Cardiac septum (tissue), 1 donor: ENCODE measurements around the gene ALG14. TPM values are rescaled to one million over a fixed set of nuclear protein-coding genes. Genes with fewer than 3 reads are reported as not detected.
"Not testable (repeated sequence)": the region's sequence is repeated elsewhere in the genome, so short reads cannot be mapped to it uniquely, and the experiment has no call there.

Experiments used
- DNase-seq: peaks from one replicate; pipeline ENCODE4 v3.0.0-alpha.2; 2020; ENCODE audit warnings: low spot score
- intact Hi-C: fragments of 100-400 bp; cut with DNase I; formaldehyde crosslinking; loops from one replicate; pipeline ENCODE4 v1.14.0; 2022
- total RNA-seq: library from RNA; stranded (reverse); fragmentation: NEBNext Ultra II Directional; extraction: Animal tissue kit (Norgen Biotek cat#: 25700); gene quantifications from one replicate; pipeline ENCODE4 v1.2.1, GENCODE V29; 2021
- donor health status: DM: no; HTN: no; CAD: no.

Gene ALG14
- total RNA-seq, 1 donor from 2014 or later = 4.7 TPM

DNA sequence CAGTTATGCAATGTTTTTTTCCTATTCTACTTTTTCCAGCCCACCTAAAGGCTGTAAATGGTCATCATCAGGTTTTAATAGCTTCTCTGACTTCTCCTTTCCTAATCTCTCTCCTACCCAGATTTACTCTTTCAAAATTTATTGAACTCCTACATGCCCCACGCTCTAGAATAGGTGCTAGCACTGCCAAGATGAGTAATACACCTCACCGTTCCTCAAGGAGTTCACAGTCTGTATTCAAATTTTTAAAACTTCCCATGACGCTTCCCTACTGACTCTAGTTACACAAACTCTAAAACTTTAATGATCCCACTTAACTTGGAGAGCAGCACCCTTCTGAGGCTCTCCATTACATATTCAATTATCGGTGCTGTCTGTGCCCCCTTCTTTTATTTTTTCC, 51.6 kb downstream of the ALG14 start:
- intact Hi-C loops = loop anchor here (5.0 kb wide), 2 partner anchors 94 to 159 kb away; partner anchors contain the start of gene CNN3
- no peak for DNase-seq

DNA sequence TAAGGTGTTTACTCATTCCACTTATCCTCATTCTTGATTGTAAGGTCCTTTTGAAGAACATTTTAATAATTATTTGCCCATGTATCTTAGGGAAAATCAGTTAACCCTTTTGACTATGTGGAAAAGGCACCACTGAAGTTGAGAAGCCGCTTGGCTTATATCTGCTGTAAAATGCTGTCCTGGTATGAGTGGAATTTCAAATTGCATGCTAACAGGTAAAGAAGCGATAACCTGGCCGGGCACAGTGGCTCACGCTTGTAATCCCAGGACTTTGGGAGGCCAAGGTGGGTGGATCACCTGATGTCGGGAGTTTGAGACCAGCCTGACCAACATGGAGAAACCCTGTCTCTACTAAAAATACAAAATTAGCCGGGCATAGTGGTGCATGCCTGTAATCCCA, 53.3 kb downstream of the ALG14 start:
- intact Hi-C loops, DNase-seq: not testable (repeated sequence)

DNA sequence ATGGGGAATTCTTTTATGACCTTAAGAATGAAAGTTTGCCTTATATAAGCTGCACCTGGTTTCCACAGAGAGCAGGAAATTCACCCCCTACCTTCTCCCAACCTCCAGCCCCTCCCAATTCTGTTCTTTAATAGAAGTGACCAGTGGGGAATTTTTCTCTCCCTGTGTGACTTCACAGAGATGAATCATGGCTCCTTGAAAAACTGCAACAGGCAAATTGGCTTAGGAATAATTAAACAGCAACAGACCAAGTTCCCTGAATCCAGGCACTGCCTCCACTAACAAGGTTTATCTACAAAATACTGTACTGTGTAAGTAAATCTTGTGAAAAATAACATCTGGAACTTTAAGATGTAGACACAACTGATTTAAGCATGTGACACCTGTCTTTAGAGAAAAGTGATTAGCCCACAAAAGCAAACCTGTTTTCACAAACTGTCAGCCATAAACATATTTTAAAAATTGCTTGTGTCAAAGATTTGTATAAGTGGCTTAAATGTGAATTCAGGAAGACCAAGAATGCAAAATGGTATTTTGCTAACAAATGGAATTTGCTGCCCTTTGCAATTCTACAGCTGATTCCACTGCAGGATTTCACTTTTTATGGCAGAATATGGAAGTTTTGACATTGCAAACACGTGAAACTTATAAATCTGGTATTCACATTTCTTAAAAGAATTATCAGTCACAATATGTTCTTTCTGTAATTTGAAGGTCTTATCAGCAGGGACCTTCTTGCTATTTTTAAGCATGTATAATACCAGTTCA, 54.0 kb downstream of the ALG14 start:
- intact Hi-C loops = no loop called here
- DNase-seq = no peak

DNA sequence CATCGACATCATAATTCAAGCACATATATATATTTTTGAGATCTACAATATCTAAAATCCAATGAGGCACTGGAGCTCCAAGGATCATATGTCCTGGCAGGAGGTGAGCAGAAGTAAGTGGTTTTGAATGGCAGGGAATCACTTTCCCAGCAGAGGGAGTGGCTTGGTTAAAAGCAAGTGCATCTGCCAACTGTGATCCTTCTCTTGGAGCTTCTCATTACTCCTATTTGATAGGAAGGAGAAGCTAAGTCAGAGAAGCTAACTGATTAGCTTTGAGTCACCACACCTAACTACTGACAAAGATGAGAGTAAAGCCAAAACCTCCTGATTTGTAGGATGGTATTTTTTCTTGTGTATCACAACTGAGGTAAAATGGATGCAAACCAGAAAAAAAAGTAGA, 55.0 kb downstream of the ALG14 start:
- intact Hi-C loops = no loop called here
- DNase-seq = no peak

DNA sequence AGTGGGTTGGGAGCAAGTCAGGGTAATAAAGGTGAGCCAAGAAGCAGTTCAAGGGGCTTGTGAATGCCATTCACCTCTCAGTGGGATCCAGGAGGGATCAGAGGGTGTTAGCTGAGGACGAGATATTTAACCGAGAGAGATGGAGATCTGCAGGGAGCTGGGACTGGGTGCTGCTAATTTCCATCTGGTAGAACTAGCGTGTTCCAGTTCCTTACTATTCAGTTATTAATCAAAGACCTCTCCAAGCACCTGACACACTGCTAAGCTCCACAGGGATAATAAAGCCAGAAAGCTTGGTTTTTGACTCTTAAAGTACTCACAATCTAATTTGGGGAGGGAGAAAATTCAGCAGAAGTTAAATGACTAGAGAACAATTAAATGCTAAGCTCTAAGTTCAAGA, 57.7 kb downstream of the ALG14 start:
- no peak for DNase-seq
- intact Hi-C loops = no loop called here

DNA sequence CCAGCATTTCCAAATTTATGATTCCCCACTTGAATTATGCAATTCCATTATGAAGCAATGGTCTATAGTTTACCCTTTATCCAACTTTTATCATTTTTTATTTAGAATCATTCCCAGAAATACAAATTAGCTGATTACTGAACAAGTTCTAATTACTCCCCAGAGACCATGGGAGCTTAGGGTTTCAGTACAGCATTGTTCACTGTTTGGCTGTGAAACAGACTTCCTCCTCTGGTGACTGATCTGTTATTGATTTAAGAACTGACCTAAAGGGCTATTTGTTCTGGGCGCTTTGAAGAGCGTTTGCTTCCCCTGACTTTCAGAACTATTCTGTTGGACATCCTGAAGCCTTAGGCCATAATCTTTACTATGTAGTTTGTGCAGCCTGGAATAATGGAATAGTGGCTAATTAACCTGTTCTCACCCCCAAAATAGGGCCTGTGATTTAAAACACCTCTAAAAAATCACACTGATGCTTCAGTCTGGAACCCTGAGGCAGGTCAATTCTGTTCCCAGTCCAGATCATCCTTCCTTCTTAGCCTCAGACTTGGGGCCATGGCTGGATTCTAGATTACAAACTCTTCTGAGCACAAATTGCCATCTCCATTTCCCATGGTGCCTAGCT, 58.7 kb downstream of the ALG14 start:
- no peak for DNase-seq
- intact Hi-C loops = no loop called here

DNA sequence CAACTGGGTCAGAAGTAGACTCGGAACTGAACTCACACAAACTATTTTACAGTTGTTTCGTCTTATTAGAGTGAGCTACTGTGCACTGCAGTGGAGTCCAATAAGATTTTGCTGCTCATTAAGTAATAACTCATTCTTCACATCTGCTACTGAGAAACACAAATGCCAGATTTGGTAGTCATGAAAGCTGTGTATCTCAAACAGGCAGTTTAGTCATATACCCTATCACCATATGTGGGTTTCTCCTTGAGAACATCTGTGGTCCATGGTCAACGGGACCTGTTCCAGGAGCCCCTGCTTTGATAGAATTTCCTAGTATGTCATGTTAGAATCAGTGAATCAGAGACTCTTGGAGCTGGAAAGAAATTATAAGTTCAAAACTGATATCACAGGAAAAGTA, 60.4 kb downstream of the ALG14 start:
- intact Hi-C loops = no loop called here
- DNase-seq = no peak

DNA sequence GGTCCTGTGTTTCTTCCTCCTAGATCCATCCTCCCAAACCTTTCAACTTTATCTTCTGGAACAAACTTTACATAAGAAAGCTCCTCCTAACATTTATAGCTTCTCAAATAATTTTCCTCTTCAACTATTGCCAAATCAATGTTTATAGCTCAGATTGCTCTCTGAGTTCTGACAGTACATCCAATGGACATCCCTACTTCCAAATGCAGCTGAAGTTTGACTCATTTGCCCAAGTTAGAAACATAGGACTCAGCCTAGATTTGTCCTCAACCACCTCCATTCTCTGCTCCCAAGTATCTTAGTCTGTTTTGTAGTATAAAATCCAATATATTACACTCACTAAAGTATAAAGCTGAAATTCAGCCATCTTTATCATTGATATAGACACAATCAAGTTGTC, 62.6 kb downstream of the ALG14 start:
- intact Hi-C loops = no loop called here
- DNase-seq = no peak

DNA sequence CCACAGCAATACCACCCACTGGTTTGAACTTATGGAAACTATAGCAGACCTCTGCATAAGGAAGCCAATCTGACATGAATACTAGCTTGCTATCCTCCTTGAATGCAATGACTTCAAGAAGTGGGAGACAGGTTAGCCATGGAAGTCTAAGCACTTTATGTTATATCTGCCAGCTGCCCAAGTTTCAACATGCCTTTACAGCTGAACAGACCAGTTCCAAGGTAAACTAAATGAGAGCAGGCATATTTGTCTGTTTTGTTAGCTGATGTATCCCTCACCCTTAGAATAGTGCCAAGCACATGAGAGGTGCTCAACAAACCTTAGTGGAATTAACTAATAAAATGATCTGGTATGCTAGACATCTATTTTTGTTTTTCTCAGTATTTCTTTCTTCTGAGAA, 65.1 kb downstream of the ALG14 start:
- intact Hi-C loops = no loop called here

DNA sequence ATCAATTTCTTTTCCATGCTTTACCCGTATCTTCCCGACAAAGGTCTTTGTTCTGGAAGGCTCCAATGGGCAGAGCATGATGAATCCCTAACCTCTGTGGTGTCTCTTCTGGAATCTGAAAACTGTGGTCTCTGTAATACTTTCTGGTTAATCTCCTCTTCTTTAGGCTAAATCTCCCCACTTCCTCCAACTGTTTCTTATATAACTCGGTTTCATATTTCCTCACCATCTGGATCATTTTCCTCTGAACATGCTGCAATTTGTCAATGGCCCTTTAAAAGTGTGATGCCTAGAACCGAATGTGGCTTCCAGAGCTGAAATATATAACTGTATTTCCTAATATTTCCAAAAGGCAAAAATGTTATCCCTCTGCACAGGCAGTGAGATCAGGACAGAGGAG, 66.1 kb downstream of the ALG14 start:
- DNase-seq = no peak
- intact Hi-C loops = no loop called here

More for the DNA sequence above, 65.1 kb downstream of the ALG14 start:
- DNase-seq = no peak

DNA sequence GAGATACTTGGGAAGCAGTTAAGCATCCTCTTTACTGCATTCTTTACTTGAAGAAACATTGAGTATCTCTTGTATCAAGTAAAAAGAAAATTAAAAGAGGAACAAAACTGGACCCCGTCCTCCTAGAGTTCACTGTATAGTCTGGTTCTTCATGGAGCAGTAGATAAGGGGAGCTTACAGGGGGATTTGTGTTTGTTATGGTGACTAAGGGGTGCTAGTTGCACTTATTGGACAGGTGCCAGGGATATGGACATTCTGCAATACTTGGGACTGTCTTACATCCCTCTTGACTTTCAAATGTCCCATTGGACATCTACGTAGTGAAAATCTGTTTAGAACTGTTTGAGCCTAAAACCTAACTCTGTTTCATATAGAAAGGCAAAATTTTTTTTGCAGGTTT, 67.2 kb downstream of the ALG14 start:
- DNase-seq = no peak
- intact Hi-C loops = no loop called here

DNA sequence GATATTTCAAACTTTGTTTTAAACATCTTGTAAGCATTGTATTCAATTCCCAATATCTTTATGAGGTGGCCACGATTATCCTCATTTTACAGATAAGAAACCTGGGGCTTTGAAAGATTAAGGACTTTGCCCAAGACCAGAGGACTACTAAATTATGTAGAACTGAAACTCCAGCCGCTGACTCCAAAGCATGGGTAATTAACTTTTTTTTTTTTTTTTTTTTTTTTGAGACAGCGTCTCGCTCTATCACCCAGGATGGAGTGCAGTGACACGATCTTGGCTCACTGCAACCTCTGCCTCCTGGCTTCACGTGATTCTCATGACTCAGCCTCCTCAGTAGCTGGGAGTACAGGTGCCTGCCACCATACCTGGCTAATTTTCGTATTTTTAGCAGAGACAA, 68.7 kb downstream of the ALG14 start:
- DNase-seq = no peak
- intact Hi-C loops = no loop called here

DNA sequence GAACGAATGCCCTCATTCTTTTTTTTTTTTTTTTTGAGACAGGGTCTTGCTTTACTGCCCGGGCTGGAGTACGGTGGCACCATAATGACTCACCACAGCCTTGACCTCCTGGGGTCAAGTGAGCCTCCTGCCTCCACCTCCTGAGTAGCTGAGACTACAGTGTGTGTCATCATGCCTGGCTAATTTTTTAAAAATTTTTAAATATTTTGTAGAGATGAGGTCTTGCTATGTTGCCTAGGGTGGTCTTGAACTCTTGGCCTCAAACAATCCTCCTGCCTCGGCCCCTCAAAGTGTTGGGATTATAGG, 69.4 kb downstream of the ALG14 start:
- intact Hi-C loops = no loop called here
- DNase-seq = no peak

DNA sequence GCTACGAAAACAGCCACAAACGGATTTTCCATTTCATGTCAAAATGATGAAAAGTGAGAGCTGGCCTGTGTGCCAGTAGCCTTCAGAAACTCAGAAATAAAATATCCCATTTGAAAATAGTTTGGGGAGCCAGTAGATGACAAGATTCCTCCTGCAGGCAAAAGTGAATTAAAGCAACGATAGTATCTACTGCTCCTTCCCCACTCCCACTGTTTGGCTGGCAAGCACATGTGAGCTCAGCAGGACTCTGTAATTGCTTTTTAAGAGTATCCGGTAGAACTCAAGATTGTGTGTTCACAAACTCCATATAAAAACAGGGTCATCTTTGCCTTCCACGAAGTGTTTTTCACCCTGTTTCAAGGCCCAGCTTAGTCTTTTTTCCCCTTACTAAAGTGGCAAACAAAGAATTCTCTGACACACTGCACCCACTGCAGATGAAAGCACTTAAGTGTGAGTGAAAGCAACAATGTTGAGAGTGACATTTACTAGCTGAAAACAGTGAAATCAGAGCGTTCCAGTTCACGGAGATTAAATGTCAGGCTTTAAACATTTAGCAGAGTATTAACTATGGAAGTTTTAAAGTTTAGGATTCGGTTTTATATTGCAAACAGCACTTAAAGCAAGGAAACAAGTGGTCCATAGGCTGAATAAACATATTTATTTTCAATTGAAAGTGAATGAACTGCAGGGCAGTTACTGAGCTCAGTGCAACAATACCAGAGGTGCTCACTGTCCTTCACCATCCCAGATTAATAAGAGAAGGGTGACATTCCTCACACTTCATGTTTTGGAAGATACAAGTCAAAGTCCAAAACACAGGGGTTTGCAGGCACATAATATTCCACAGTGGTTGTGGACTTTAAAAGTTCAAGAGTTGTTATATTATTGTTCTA, 70.0 kb downstream of the ALG14 start:
- DNase-seq = no peak
- intact Hi-C loops = no loop called here

DNA sequence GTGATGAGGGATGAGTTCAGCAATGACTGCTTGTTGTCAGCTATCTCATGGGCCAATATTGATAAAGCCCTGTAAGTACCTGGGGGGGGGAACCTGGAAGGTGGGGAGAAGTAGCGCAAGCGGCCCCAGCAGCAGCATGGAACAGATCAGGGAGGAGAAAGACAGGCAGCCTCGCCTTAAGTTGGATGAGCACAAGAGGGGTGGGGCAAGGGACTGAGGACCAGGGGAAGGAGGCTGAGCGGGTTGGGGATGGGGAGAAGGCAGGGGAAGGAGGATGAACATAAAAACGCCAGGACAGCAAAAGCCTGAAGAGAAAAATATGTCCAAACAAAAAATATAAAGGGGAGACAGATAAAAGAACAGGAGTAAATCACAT, 70.6 kb downstream of the ALG14 start:
- intact Hi-C loops = no loop called here
- DNase-seq = no peak

DNA sequence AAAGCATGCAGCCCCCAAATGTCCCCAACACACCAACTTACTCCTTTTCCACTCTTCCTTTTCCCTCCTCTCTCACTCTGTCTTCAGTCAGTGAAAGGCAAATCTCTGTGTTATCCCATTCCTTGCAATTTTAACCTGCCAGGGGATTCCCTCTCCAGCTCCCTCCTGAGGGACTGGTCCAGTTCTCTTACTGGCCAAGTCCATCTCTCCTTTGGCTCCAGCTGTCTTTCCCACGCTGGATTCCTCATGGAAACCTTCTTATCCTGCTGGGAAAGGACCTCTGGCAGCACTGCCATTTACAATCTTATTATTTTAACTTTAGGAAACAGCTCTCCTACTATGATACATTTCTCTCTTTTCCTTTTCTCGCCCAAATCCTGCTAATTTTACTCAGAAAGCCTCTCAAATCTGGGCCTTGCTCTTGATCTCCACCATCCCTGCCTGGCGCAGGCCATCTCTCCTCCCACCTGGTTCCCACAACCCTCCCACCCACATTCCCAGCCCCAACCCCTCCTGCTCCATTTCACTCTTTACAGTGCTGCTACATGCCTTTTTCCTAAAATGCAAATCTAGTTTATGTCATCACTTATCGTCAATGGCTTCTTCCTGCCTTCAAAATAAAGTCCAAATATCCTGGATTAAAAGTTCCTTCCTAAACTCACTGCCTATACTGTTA, 73.2 kb downstream of the ALG14 start:
- intact Hi-C loops = no loop called here

DNA sequence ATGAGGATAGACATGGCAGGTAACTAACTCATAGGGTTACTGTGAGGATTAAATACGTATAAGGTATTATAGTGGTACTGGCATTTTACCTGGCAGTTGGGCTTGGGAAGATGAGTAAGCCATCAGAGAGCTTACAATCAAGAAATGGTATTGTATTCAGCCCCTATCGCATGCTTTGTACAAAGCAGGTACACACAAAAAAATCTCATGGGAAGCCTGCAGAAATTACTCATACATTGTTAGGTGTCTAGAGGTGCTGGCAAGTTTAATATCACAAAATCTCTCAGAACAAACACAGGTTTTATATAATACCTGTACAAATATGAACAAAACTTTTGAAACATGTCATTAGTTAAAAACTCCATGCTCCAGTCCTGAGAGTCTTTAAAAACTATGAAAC, 74.0 kb downstream of the ALG14 start:
- intact Hi-C loops = no loop called here
- no peak for DNase-seq

More for the DNA sequence above, 73.2 kb downstream of the ALG14 start:
- DNase-seq = no peak

DNA sequence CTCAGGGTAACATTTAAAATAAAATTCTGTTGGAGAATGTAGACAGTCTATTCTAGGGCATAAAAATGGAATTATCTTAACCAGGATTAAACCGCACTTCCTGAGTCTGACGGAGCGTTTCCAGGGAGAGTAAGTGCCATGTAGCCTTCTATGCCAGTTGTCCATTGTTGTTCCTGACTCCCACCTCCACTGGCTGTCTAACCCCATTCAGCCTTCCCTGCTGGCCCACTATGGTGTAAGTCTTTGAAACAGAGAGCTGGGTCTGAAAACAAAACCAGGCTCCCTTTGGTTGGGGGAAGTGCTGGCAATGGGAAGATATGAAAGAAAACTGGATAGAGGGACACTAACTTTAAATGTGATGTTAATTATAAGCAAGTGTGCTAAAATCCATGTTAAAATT, 74.6 kb downstream of the ALG14 start:
- no peak for DNase-seq
- intact Hi-C loops = no loop called here

DNA sequence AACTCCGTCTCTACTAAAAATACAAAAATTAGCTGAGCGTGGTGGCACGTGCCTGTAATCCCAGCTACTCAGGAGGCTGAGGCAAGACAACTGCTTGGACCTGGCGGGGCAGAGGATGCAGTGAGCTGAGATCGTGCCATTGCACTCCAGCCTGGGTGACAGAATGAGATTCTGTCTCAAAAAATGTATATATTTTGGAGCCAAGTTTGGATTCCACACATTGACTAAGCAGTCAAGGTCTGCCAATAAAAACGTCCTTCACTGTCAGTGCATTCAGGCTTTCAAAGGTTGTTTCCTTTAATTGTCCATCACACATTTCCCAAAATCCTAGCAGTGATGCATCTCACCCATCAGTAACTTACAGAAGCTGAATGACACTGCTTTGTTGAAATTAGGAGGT, 77.2 kb downstream of the ALG14 start:
- DNase-seq, intact Hi-C loops: not testable (repeated sequence)

DNA sequence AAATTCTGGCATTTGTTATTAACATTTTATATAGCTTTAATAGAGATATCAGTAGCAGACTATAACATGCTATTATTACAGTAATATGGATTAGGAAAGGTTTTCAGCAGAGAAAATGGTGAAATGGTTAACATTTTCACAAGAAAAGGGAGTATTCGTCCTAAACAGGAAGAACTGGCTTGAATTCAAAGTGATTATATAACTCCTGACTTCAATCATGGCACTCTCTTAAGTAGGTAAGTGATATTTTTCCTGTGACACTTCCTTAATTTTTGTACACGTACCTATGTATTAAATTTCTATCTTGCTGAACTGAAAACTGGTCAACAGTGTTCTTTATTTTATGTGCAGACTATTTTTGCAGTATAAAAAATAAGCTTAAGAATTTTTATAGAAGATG, 77.9 kb downstream of the ALG14 start:
- DNase-seq = no peak
- intact Hi-C loops = no loop called here
